H9 (cell line): ENCODE results near the gene LTBP2. TPM values are rescaled to one million over a fixed set of nuclear protein-coding genes. Genes with fewer than 3 reads are reported as not detected.

ENCODE experiments used
- DNase-seq: peaks from one replicate; pipeline ENCODE4 v3.0.0-alpha.2; 2017
- H2AFZ ChIP-seq: one replicate; pipeline ENCODE4 v1.6.1; 2013; ENCODE audit warnings: mild to moderate bottlenecking, low read length, control low read depth, moderate library complexity
- H2AK5ac ChIP-seq: 2 replicates; pipeline ENCODE4 v1.6.1; 2013; ENCODE audit warnings: low read length, control low read depth, mixed read lengths; ENCODE audit not compliant: insufficient read length
- H2BK120ac ChIP-seq: one replicate; pipeline ENCODE4 v1.6.1; 2013; ENCODE audit warnings: low read depth, mild to moderate bottlenecking, low read length, control low read depth, inconsistent platforms; ENCODE audit not compliant: poor library complexity, severe bottlenecking
- H2BK12ac ChIP-seq: 2 replicates; pipeline ENCODE4 v1.6.1; 2013; ENCODE audit warnings: low read length, control low read depth, mixed read lengths, low read depth; ENCODE audit not compliant: insufficient read length
- H2BK15ac ChIP-seq: 2 replicates; pipeline ENCODE4 v1.6.1; 2013; ENCODE audit warnings: low read depth, low read length, control low read depth
- H2BK20ac ChIP-seq: one replicate; pipeline ENCODE4 v1.6.1; 2013; ENCODE audit warnings: low read depth, mild to moderate bottlenecking, low read length, control low read depth, inconsistent platforms; ENCODE audit not compliant: poor library complexity, severe bottlenecking
- H2BK5ac ChIP-seq: 2 replicates; pipeline ENCODE4 v1.6.1; 2013; ENCODE audit warnings: low read length, control low read depth, mixed read lengths; ENCODE audit not compliant: insufficient read length
- H3K14ac ChIP-seq: 2 replicates; pipeline ENCODE4 v1.6.1; 2013; ENCODE audit warnings: low read length, control low read depth; ENCODE audit not compliant: insufficient read depth
- H3K18ac ChIP-seq: 2 replicates; pipeline ENCODE4 v1.6.1; 2013; ENCODE audit warnings: low read depth, mild to moderate bottlenecking, mixed read lengths, low read length, control low read depth; ENCODE audit not compliant: insufficient read length
- H3K23ac ChIP-seq: 2 replicates; pipeline ENCODE4 v1.6.1; 2013; ENCODE audit warnings: low read length, control low read depth, mixed read lengths, low read depth; ENCODE audit not compliant: insufficient read length
- H3K23me2 ChIP-seq: 2 replicates; pipeline ENCODE4 v1.6.1; 2013; ENCODE audit warnings: low read depth, mild to moderate bottlenecking, mixed read lengths, low read length, control low read depth; ENCODE audit not compliant: insufficient read length, poor library complexity, severe bottlenecking
- H3K27ac ChIP-seq: 2 replicates; pipeline ENCODE4 v1.5.1; 2013; ENCODE audit warnings: low read length, control low read depth, mixed read lengths, low read depth; ENCODE audit not compliant: insufficient read length
- H3K27me3 ChIP-seq: 2 replicates; pipeline ENCODE4 v1.6.1; 2013; ENCODE audit warnings: low read length, control low read depth, inconsistent platforms; ENCODE audit not compliant: insufficient read depth
- H3K4ac ChIP-seq: 2 replicates; pipeline ENCODE4 v1.6.1; 2013; ENCODE audit warnings: low read depth, mild to moderate bottlenecking, control low read depth, inconsistent platforms, low read length, moderate library complexity
- H3K4me1 ChIP-seq: 2 replicates; pipeline ENCODE4 v1.6.1; 2013; ENCODE audit warnings: low read length, control low read depth, inconsistent platforms; ENCODE audit not compliant: insufficient read depth
- H3K4me2 ChIP-seq: 2 replicates; pipeline ENCODE4 v1.6.1; 2013; ENCODE audit warnings: low read length, control low read depth, mixed read lengths; ENCODE audit not compliant: insufficient read length, insufficient read depth
- H3K56ac ChIP-seq: 2 replicates; pipeline ENCODE4 v1.6.1; 2013; ENCODE audit warnings: low read depth, mild to moderate bottlenecking, mixed read lengths, low read length, control low read depth; ENCODE audit not compliant: insufficient read length
- H3K79me1 ChIP-seq: 2 replicates; pipeline ENCODE4 v1.6.1; 2013; ENCODE audit warnings: low read depth, mild to moderate bottlenecking, moderate library complexity, low read length, control low read depth, inconsistent platforms; ENCODE audit not compliant: insufficient read depth, poor library complexity, severe bottlenecking
- H3K79me2 ChIP-seq: 2 replicates; pipeline ENCODE4 v1.6.1; 2013; ENCODE audit warnings: low read length, control low read depth, inconsistent platforms; ENCODE audit not compliant: insufficient read depth
- H3K9ac ChIP-seq: 2 replicates; pipeline ENCODE4 v1.6.1; 2013; ENCODE audit warnings: low read length, control low read depth, mixed read lengths; ENCODE audit not compliant: insufficient read length; ENCODE audit errors: extremely low read depth
- H3K9me3 ChIP-seq: one replicate; pipeline ENCODE4 v1.6.1; 2013; ENCODE audit warnings: low read depth, low read length, inconsistent platforms; ENCODE audit not compliant: control insufficient read depth
- H3T11ph ChIP-seq: one replicate; pipeline ENCODE4 v1.6.1; 2013; ENCODE audit warnings: mild to moderate bottlenecking, low read length, control low read depth, inconsistent platforms
- H4K20me1 ChIP-seq: one replicate; pipeline ENCODE4 v1.6.1; 2013; ENCODE audit not compliant: control insufficient read depth, insufficient read length, insufficient read depth
- H4K5ac ChIP-seq: 2 replicates; pipeline ENCODE4 v1.6.1; 2013; ENCODE audit warnings: low read depth, mild to moderate bottlenecking, mixed read lengths, low read length, control low read depth; ENCODE audit not compliant: insufficient read length
- H4K8ac ChIP-seq: replicated peaks from 2 replicates; pipeline ENCODE4 v1.6.1; 2013; ENCODE audit warnings: low read length, control low read depth, mixed read lengths, low read depth; ENCODE audit not compliant: insufficient read length
- H4K91ac ChIP-seq: 2 replicates; pipeline ENCODE4 v1.6.1; 2013; ENCODE audit warnings: low read depth, mild to moderate bottlenecking, moderate library complexity, mixed read lengths, low read length, control low read depth; ENCODE audit not compliant: insufficient read length
- H3K27ac Mint-ChIP-seq, 3 experiments: 2 replicates in 2 of 3; 3 replicates in 1 of 3; pipeline ENCODE4 v1.8.0; 2020 to 2021; ENCODE audit warnings: mixed read lengths in 3 of 3, mild to moderate bottlenecking in 1 of 3, moderate library complexity in 1 of 3
- H3K27me3 Mint-ChIP-seq: 2 replicates; pipeline ENCODE4 v1.8.0; 2021; ENCODE audit warnings: low read depth, mild to moderate bottlenecking, moderate library complexity, mixed read lengths
- H3K36me3 Mint-ChIP-seq, 3 experiments: 2 replicates in 2 of 3; 3 replicates in 1 of 3; pipeline ENCODE4 v1.8.0; 2020 to 2021; ENCODE audit warnings: low read depth in 3 of 3, mixed read lengths in 3 of 3; ENCODE audit not compliant: insufficient read depth in 1 of 3
- H3K4me1 Mint-ChIP-seq, 2 experiments: 2 replicates each; pipeline ENCODE4 v1.8.0; 2020; ENCODE audit warnings: mixed read lengths in 2 of 2
- H3K4me3 Mint-ChIP-seq, 2 experiments: 2 replicates in 1 of 2; 3 replicates in 1 of 2; pipeline ENCODE4 v1.8.0; 2020 to 2021; ENCODE audit warnings: mild to moderate bottlenecking in 2 of 2, mixed read lengths in 2 of 2, moderate library complexity in 1 of 2
- H3K9me3 Mint-ChIP-seq, 2 experiments: 2 replicates in 1 of 2; 3 replicates in 1 of 2; pipeline ENCODE4 v1.8.0; 2020; ENCODE audit warnings: mild to moderate bottlenecking in 2 of 2, mixed read lengths in 2 of 2, moderate library complexity in 1 of 2
- WGBS: extraction: QIAGEN DNeasy Blood & Tissue Kit; methylation state at CpG from one replicate; pipeline ENCODE4 v1.1.7; 2013; ENCODE audit warnings: missing lambda C conversion rate, low lambda C conversion rate, mixed read lengths; ENCODE audit not compliant: insufficient read length; ENCODE audit errors: extremely low coverage; 5-methylcytosine and 5-hydroxymethylcytosine counted together
- total RNA-seq: library from RNA; stranded (reverse); gene quantifications from 2 replicates; pipeline ENCODE4 v1.2.1, GENCODE V29; 2021
- TF ChIP-seq, protein P1 (sequence below): fragments of 200-600 bp; sonication (generic); conservative IDR thresholded peaks from 3 replicates; pipeline ENCODE4 v1.8.0; 2021; ENCODE audit warnings: antibody characterized with exemption, mild to moderate bottlenecking

LTBP2 gene
- total RNA-seq, 1 experiment from 2014 or later, result 0.77 TPM

DNA sequence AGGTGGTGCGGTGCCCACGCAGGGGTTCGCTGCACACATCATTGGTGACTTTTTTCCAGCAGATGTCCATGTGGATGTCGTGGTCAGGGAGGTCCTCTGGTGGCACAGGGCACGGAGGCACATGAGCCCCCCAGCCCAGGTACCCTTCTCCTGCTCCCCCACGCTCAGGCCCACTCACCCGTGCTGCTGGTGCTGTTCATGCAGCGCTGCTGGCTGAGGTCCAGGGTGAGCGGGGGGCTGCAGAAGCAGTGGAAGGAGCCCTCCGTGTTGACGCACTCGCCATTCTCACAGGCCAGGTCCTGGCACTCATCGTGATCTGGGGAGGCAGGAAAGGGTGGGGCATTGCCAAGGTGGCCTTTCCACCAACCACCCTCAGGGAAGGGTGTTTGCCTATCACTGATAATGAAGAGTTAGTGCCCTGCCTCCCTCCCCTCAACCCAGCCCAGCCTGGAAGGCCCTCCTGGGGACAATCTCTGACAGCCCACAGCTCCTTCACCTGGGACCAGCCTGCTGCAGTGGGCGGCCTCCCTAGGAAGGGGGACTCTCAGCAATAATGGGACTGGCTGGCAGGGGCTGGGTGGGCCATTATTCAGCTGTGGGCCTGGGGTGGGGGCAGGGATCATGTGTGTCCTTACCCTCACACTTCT is 108.6 kb downstream of the LTBP2 start:
- Histone ChIP-seq H4K8ac (no peak overlapping the region), H3K79me1 (no peaks in the 10 kb centered on the region), H4K20me1 (no peaks in the 10 kb centered on the region), H2BK12ac (no peak overlapping the region), H3K23ac (no peak overlapping the region), H3K27me3 (no peaks in the 10 kb centered on the region), H3K27ac (no peak overlapping the region), H2BK120ac (no peak overlapping the region), H3K79me2 (no peaks in the 10 kb centered on the region), H3K9ac (no peak overlapping the region), H2BK20ac (no peak overlapping the region), H3K9me3 (no peaks in the 10 kb centered on the region), H2AK5ac (no peak overlapping the region), H2AFZ (no peak overlapping the region), H3T11ph (no peak overlapping the region), H3K23me2 (no peaks in the 10 kb centered on the region), H3K18ac (no peak overlapping the region), H3K4ac (no peak overlapping the region), H3K56ac (no peak overlapping the region), H3K14ac (no peak overlapping the region), H3K4me1 (no peaks in the 10 kb centered on the region; the same call in 1 of the 2 replicates), H2BK15ac (no peak overlapping the region), H4K91ac (no peak overlapping the region), H4K5ac (no peak overlapping the region), H3K4me2 (no peak overlapping the region), H2BK5ac (no peak overlapping the region)
- no peaks in the 10 kb centered on the region for H3K9me3 Mint-ChIP-seq
- no peak for DNase-seq
- TF ChIP-seq, protein P1, sequence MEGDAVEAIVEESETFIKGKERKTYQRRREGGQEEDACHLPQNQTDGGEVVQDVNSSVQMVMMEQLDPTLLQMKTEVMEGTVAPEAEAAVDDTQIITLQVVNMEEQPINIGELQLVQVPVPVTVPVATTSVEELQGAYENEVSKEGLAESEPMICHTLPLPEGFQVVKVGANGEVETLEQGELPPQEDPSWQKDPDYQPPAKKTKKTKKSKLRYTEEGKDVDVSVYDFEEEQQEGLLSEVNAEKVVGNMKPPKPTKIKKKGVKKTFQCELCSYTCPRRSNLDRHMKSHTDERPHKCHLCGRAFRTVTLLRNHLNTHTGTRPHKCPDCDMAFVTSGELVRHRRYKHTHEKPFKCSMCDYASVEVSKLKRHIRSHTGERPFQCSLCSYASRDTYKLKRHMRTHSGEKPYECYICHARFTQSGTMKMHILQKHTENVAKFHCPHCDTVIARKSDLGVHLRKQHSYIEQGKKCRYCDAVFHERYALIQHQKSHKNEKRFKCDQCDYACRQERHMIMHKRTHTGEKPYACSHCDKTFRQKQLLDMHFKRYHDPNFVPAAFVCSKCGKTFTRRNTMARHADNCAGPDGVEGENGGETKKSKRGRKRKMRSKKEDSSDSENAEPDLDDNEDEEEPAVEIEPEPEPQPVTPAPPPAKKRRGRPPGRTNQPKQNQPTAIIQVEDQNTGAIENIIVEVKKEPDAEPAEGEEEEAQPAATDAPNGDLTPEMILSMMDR, result no peak
- peaks cover 10% of the 10 kb centered on the region for H3K27me3 Mint-ChIP-seq
- peaks cover 34 to 41% of the 10 kb centered on the region in 2 experiments for H3K4me1 Mint-ChIP-seq
- H3K27ac Mint-ChIP-seq, result peak overlapping the region in 1 of 3 experiments; percentile 92; a peak in 2 of 7 replicates
- no peaks in the 10 kb centered on the region; a peak in 1 of 7 replicates for H3K36me3 Mint-ChIP-seq
- WGBS, result no CpG with 5 or more reads among the region's 14 CpGs
- H3K4me3 Mint-ChIP-seq, result no peak overlapping the region
